GM19372 (cell line): ENCODE data around the gene DLGAP1.

ENCODE experiments used
- ATAC-seq: cut with Tn5 transposase; IDR thresholded peaks from one replicate; pipeline ENCODE4 v1.9.1; 2021; ENCODE audit warnings: mild to moderate bottlenecking, low read depth, moderate library complexity; ENCODE audit not compliant: unreplicated experiment

The DLGAP1 gene

GRCh38 chr18:3877678-3878077, 577.4 kb downstream of the DLGAP1 start:
- no peak for ATAC-seq

GRCh38 chr18:3875961-3876360, 579.1 kb downstream of the DLGAP1 start:
- ATAC-seq = no peak

- ATAC-seq = no peak
Observed at GRCh38 chr18:3875376-3875775, 579.7 kb downstream of the DLGAP1 start.

GRCh38 chr18:3874581-3874980, 580.5 kb downstream of the DLGAP1 start:
- no peak for ATAC-seq

- ATAC-seq = no peak
Observed at GRCh38 chr18:3874125-3874524, 581.0 kb downstream of the DLGAP1 start.

- ATAC-seq = no peak
Observed at GRCh38 chr18:3873698-3874097, 581.4 kb downstream of the DLGAP1 start.

- no peak for ATAC-seq
Observed at GRCh38 chr18:3873211-3873610, 581.9 kb downstream of the DLGAP1 start.

GRCh38 chr18:3872641-3873040, 582.5 kb downstream of the DLGAP1 start:
- ATAC-seq = no peak

GRCh38 chr18:3871687-3872086, 583.4 kb downstream of the DLGAP1 start:
- no peak for ATAC-seq

GRCh38 chr18:3870914-3871313, 584.2 kb downstream of the DLGAP1 start:
- ATAC-seq = no peak

GRCh38 chr18:3869848-3870247, 585.3 kb downstream of the DLGAP1 start:
- ATAC-seq = no peak

- ATAC-seq = no peak
Observed at GRCh38 chr18:3867864-3868311, 587.2 kb downstream of the DLGAP1 start.

GRCh38 chr18:3867236-3867635, 587.9 kb downstream of the DLGAP1 start:
- no peak for ATAC-seq

- no peak for ATAC-seq
Observed at GRCh38 chr18:3864669-3865298, 590.3 kb downstream of the DLGAP1 start.

- ATAC-seq = no peak
Observed at GRCh38 chr18:3863593-3863992, 591.5 kb downstream of the DLGAP1 start.

- ATAC-seq = no peak
Observed at GRCh38 chr18:3863006-3863405, 592.1 kb downstream of the DLGAP1 start.

- ATAC-seq = no peak
Observed at GRCh38 chr18:3861495-3861894, 593.6 kb downstream of the DLGAP1 start.

GRCh38 chr18:3857544-3857943, 597.6 kb downstream of the DLGAP1 start:
- no peak for ATAC-seq

- ATAC-seq = no peak
Observed at GRCh38 chr18:3855966-3856365, 599.1 kb downstream of the DLGAP1 start.

GRCh38 chr18:3852321-3852720, 602.8 kb downstream of the DLGAP1 start:
- no peak for ATAC-seq

GRCh38 chr18:3851159-3851558, 603.9 kb downstream of the DLGAP1 start:
- ATAC-seq = no peak

GRCh38 chr18:3848316-3848715, 606.8 kb downstream of the DLGAP1 start:
- no peak for ATAC-seq

GRCh38 chr18:3845161-3845560, 609.9 kb downstream of the DLGAP1 start:
- ATAC-seq = no peak
